NOMO-1 (cell line): ENCODE results near the gene COL21A1.
"Not testable (repeated sequence)": the region's sequence is repeated elsewhere in the genome, so short reads cannot be mapped to it uniquely, and the experiment has no call there.

Source experiments
- DNase-seq, 2 experiments: peaks; one replicate each; lab custom pipeline; 2025; ENCODE audit not compliant: unreplicated experiment in 2 of 2; lab: John Stamatoyannopoulos, UW

The COL21A1 gene

DNA sequence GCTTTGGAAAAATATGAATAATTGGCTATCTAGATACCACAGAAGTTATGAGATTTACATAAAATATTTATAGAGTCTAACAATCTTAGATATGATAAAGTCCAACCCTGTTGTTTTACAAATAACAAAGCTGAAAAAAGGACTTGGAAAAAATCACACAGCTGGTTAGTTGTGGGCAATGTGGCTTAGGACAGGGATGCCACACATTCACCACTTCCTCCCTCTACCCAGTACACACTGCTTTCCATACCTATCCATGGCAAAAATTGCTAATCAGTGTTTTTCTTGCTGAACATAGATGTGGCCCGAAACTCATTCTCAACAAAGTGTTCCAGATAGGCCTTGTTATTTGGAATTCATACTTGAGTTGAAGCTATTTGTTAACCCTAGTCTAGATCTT, 224.7 kb downstream of the COL21A1 start:
- DNase-seq, result no peak

DNA sequence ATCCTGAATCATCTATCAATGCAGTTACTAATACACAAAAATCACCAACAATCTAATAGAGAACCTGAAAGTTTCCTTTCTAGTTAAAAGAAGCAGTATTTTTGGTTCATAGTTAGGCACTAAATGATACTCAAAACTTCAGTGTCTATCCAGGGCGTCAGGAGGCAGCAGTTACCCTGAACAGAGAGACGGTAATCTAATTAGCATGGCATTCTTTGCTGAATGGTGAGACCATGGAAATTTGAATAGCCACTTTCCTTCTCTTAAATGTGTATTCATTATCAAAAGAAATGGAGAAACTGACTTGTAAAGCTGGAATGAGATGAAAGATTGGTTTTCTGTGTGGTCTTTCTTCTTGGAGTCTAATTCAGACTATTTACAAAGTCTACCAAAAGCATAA, 225.4 kb downstream of the COL21A1 start:
- peak; percentile 1 to 6 for DNase-seq

DNA sequence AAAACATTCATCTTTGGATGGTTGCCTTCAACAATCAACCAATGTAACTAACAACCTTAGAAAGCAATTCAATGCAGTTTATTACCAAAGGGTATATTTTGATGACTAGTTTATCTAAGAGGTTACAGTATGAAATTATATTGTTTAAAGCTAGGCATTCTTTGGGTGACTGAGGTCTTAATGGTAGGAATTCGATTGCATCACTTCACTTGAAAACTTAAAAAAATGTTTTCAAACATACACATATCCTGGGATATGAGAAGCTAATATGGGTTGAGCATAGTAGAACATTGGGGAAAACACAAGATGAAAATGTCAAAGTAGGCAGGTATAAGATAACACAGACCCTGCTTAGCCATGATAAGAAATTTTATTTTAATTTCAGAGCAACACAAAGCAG, 227.4 kb downstream of the COL21A1 start:
- no peak for DNase-seq

DNA sequence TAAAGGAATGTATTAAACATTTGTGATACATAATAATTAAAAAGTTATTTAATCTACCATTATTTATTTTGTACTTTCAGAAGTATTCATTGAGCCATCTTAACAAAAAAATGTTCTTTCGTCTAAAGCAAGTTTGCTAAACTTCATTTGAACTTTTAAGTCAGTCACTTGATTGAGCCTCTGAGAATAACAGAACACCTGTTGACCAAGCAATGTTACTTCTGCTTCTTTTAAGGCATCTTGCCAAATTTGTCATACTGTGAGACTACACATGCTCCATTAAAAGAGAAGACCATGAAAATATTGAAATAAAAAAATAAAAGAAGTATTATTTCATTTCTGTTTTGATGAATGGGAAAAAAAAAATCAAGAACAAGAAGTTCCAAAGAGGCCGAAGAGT, 230.2 kb downstream of the COL21A1 start:
- no peak for DNase-seq

DNA sequence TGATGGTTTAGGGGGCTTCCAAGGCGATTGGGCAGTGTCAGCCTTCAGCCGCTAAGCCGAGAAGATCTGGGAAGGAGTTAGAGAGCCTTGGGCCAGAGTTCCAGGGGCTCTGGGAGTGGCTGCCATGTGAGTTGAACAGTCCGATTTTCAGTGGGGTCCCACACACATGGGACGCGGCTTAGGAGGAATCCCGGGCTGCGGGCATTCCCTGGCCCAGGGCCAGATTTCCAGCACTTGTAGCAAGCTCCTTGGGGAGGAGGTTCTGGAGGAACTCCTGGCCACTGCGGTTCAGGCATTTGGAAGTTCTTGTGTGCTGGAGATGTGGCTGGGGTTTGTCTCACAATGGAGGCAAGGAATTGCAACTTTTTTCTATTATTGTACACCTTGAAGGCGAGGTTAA, 233.3 kb downstream of the COL21A1 start:
- not testable (repeated sequence) for DNase-seq

DNA sequence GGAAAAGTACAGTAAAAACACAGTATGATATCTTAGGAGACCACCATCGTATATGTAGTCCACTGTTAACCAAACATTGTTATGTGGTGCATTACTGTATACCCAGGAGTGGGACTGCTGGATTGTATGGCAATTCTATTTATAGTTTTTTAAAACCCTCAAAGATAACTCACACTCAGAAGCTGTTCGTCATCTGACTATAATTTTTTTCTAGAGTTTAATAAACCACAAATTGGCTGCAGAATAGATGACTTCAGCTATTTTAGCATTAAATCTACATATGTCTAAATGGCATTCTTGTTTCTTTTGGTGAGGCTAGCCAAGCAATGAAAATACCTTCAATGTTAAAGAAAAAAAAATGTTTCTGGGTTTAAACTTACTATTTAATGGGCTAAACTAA, 237.7 kb downstream of the COL21A1 start:
- no peak for DNase-seq
